ENCODE measurements around the gene NKPD1. TPM values are rescaled to one million over a fixed set of nuclear protein-coding genes. Genes with fewer than 3 reads are reported as not detected.

Gene NKPD1
- total RNA-seq, 2 donors from 2014 or later = 0.16 to 0.22 TPM

DNA sequence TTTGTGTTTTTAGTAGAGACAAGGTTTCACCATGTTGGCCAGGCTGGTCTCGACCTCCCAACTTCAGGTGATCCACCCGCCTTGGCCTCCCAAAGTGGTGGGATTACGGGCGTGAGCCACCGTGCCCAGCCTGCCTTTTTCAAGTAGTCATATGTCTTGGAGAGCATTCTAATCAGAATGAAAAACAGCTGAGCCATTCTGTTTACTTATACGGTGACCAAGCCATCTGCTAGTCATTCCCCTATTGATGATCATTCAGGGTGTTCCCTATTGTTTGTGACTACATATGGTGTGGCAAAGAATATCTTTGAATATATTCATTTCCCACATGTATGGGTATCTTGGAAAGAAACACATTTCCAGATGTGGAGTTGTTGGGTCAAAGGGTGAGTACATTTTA is 35.0 kb upstream of the NKPD1 start:
- Histone ChIP-seq H3K27ac (no peak overlapping the region), H3K4me1 (no peaks in the 10 kb centered on the region), H3K36me3 (no peaks in the 10 kb centered on the region), H3K9me3 (no peaks in the 10 kb centered on the region), H3K27me3 (no peaks in the 10 kb centered on the region), H3K4me3 (no peak overlapping the region)
- TF ChIP-seq CTCF (IDR thresholded peaks at IDR 0.05) = no peak
- DNase-seq (ENCODE audit: low spot score) = no peak

DNA sequence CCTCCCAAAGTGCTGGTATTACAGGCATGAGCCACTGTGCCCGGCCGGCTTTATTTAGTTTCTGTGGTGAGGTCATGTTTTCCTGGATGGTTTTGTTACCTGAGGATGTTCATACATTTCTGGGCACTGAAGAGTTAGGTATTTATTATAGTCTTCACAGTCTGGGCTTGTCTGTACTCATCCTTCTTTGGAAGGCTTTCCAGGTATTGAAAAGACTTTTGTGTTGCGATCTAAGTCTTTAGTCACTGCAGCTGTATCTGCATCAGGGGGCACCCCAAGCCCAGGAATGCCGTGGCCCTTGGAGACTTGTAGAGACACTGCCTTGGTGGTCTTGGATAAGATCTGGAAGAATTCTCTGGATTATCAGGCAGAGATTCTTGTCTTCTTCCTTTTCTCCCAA is 30.6 kb upstream of the NKPD1 start:
- Histone ChIP-seq H3K9me3 (peaks cover 0 to 7% of the 10 kb centered on the region in 2 donors), H3K4me1 (no peaks in the 10 kb centered on the region), H3K27me3 (no peaks in the 10 kb centered on the region), H3K27ac (no peak overlapping the region), H3K4me3 (no peak overlapping the region), H3K36me3 (no peaks in the 10 kb centered on the region)
- TF ChIP-seq CTCF (IDR thresholded peaks at IDR 0.05) = no peak
- DNase-seq (ENCODE audit: low spot score) = no peak

DNA sequence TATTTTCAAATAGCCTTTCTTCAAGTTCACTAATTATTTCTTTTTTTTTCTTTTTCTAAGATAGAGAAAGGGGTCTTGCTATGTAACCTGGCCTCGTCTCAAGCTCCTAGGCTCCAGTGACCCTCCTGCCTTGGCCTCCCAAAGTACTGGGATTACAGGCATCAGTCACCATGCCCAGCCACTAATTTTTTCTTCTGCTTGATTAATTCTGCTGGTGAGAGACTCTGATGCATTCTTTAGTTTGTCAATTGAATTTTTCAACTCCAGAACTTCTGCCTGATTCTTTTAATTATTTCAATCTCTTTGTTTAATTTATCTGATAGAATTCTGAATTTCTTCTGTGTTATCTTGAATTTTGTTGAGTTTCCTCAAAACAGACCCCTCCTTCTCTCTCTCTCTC is 29.2 kb upstream of the NKPD1 start:
- Histone ChIP-seq H3K36me3 (no peaks in the 10 kb centered on the region), H3K4me1 (no peaks in the 10 kb centered on the region), H3K9me3 (peaks cover 0 to 7% of the 10 kb centered on the region in 2 donors), H3K27ac (no peak overlapping the region), H3K27me3 (no peaks in the 10 kb centered on the region), H3K4me3 (no peak overlapping the region)
- no peak for DNase-seq (ENCODE audit: low spot score)
- TF ChIP-seq CTCF (IDR thresholded peaks at IDR 0.05) = no peak

- H3K4me3 ChIP-seq = no peak overlapping the region
- H3K27ac ChIP-seq = no peak overlapping the region
- H3K27me3 ChIP-seq = no peaks in the 10 kb centered on the region
- H3K4me1 ChIP-seq = no peaks in the 10 kb centered on the region
- DNase-seq (ENCODE audit: low spot score) = no peak
- no peaks in the 10 kb centered on the region for H3K36me3 ChIP-seq
- peaks cover 0 to 7% of the 10 kb centered on the region in 2 donors for H3K9me3 ChIP-seq
- TF ChIP-seq CTCF (IDR thresholded peaks at IDR 0.05) = peak; percentile 39 to 65
Measured at GRCh38 chr19:45187421-45188100, 26.8 kb upstream of the NKPD1 start.

DNA sequence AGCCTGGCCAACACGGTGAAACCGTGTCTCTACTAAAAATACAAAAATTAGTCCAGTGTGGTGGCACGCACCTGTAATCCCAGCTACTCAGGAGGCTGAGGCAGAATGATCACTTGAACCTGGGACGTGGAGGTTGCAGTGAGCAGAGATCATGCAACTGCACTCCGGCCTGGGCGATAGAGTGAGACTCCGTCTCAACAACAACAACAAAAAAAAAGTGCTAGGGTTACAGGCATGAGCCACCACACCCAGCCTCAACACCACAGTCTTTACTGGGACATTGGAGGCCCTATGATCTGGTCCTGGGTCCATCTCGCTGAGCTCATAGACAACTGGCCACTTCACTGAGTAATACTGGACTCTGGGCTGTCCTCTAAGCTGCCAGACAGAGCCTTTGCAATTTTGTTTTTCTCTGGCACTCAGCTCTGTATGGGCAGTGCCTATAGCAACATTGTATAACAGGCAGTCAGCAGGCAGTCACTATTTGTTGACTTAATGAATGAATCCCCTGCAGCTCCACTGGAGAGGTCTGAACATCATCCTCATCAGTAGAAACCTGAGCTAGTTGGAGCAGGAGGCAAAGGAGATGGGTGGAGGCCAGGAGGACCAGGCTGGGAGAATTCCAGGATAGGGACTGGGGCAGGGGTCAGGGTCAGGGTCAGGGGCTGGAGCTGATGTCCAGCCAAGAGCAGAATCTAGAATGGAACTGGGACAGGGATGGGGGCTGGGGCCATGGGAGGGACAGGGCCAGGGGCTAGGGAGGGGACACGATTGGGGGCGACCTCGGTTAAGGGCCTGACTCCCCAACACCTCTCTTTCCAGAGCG is 25.9 kb upstream of the NKPD1 start:
- Histone ChIP-seq H3K4me3 (no peak overlapping the region), H3K36me3 (no peaks in the 10 kb centered on the region), H3K9me3 (peaks cover 0 to 7% of the 10 kb centered on the region in 2 donors), H3K27ac (no peak overlapping the region), H3K27me3 (no peaks in the 10 kb centered on the region), H3K4me1 (no peaks in the 10 kb centered on the region)
- DNase-seq (ENCODE audit: low spot score) = no peak
- TF ChIP-seq CTCF (IDR thresholded peaks at IDR 0.05) = no peak

Data from right atrium auricular region (tissue), 2 donors.